ENCODE measurements around the gene PAF1.

The PAF1 gene

GRCh38 chr19:39381910-39382611 lies 8.8 kb downstream of the PAF1 start:
- ATAC-seq = no peak; the same call in 2 of the 3 replicates
- TF ChIP-seq POU6F1 (CRISPR knock-in tag; IDR thresholded peaks at IDR 0.05; ENCODE audit: borderline replicate concordance, low read depth) = no peak
- no peak for TF ChIP-seq ESRRG (CRISPR knock-in tag; IDR thresholded peaks at IDR 0.05)
- TF ChIP-seq CREB5 (CRISPR knock-in tag; IDR thresholded peaks at IDR 0.05; ENCODE audit: low read depth) = no peak
- no peak for TF ChIP-seq OSR1 (CRISPR knock-in tag; IDR thresholded peaks at IDR 0.05)
- TF ChIP-seq CSDC2 (CRISPR knock-in tag; IDR thresholded peaks at IDR 0.05) = no peak
- no peak for TF ChIP-seq TSHZ2 (CRISPR knock-in tag; IDR thresholded peaks at IDR 0.05)
- no peak for TF ChIP-seq ARNTL (CRISPR knock-in tag; IDR thresholded peaks at IDR 0.05; ENCODE audit: borderline replicate concordance, low read depth)
- TF ChIP-seq ISL1 (CRISPR knock-in tag; IDR thresholded peaks at IDR 0.05) = no peak
- TF ChIP-seq PPARA (CRISPR knock-in tag; IDR thresholded peaks at IDR 0.05; ENCODE audit: borderline replicate concordance) = no peak
- no peak for TF ChIP-seq SNAI2 (CRISPR knock-in tag; IDR thresholded peaks at IDR 0.05)
- TF ChIP-seq TOX (CRISPR knock-in tag; IDR thresholded peaks at IDR 0.05; ENCODE audit: borderline replicate concordance) = no peak
- no peak for TF ChIP-seq RARB (CRISPR knock-in tag; IDR thresholded peaks at IDR 0.05)
- no peak for TF ChIP-seq PATZ1 (CRISPR knock-in tag; IDR thresholded peaks at IDR 0.05; ENCODE audit: borderline replicate concordance)
- no peak for TF ChIP-seq ZNF8 (CRISPR knock-in tag; IDR thresholded peaks at IDR 0.05)
- no peak for TF ChIP-seq ZC3H10 (CRISPR knock-in tag; IDR thresholded peaks at IDR 0.05)

DNA sequence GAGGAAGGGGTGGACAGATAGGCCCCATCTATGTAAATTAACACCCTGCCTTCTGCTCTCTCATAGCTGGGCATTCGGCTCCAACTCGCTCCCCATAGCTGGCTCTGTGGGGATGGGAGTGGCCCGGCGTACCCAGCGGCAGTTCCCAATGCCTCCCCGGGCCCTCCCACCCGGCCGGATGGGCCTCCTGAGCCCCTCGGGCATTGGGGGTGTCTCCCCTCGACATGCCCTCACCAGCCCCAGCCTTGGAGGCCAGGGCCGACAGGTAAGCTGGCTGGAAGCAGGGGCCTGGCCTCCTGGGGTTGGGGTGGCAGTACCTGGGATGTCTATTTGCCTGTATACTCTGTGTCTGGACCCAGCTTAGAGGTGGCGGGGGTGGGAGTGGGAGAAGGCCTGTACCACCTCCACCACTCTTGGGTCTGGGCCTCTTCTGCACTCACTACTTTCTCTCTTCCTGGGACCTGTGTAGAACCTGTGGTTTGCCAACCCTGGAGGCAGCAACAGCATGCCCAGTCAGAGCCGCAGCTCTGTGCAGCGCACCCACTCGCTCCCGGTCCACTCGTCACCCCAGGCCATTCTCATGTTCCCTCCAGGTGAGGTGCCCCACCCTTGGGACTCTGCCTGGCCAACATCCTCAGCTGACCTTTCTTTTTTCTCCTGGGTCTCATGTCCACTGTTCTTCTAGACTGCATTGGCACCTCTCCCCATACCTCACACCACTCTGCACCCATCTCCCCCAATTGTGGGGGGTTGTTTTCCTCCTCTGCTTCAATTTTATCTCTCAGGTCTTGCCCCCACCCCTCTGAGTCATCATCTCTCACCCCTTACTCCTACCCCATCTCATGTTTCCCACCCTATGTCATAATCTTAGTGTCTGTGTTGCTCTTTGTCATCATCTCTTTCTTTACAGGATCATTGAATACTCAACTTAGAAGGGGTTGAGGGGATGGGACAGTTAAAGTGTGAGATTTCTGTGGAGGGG lies 10.1 kb downstream of the PAF1 start:
- ATAC-seq = no peak
- TF ChIP-seq ZFP3 (CRISPR knock-in tag; IDR thresholded peaks at IDR 0.05) = no peak
- TF ChIP-seq GLIS3 (CRISPR knock-in tag; IDR thresholded peaks at IDR 0.05) = no peak
- TF ChIP-seq ZFP30 (CRISPR knock-in tag; IDR thresholded peaks at IDR 0.05) = no peak
- TF ChIP-seq RARB (CRISPR knock-in tag; IDR thresholded peaks at IDR 0.05) = no peak
- no peak for TF ChIP-seq ARNTL (CRISPR knock-in tag; IDR thresholded peaks at IDR 0.05; ENCODE audit: borderline replicate concordance, low read depth)
- no peak for TF ChIP-seq CREB5 (CRISPR knock-in tag; IDR thresholded peaks at IDR 0.05; ENCODE audit: low read depth)
- no peak for TF ChIP-seq ESRRG (CRISPR knock-in tag; IDR thresholded peaks at IDR 0.05)

GRCh38 chr19:39379865-39380396 lies 11.0 kb downstream of the PAF1 start:
- no peak for ATAC-seq
- TF ChIP-seq GLIS3 (CRISPR knock-in tag; IDR thresholded peaks at IDR 0.05) (no peak), ZC3H10 (CRISPR knock-in tag; IDR thresholded peaks at IDR 0.05) (no peak), TOX (CRISPR knock-in tag; IDR thresholded peaks at IDR 0.05; ENCODE audit: borderline replicate concordance) (no peak), CSRNP3 (CRISPR knock-in tag; IDR thresholded peaks at IDR 0.05) (no peak), ZNF70 (CRISPR knock-in tag; IDR thresholded peaks at IDR 0.05) (no peak), POU6F1 (CRISPR knock-in tag; IDR thresholded peaks at IDR 0.05; ENCODE audit: borderline replicate concordance, low read depth) (no peak), ZNF565 (CRISPR knock-in tag; conservative IDR thresholded peaks at IDR 0.05; ENCODE audit: low read depth) (no peak), OSR1 (CRISPR knock-in tag; IDR thresholded peaks at IDR 0.05) (no peak), SNAI2 (CRISPR knock-in tag; IDR thresholded peaks at IDR 0.05) (no peak), ISL1 (CRISPR knock-in tag; IDR thresholded peaks at IDR 0.05) (no peak), ZFP3 (CRISPR knock-in tag; IDR thresholded peaks at IDR 0.05) (no peak), RARB (CRISPR knock-in tag; IDR thresholded peaks at IDR 0.05) (no peak), BACH2 (CRISPR knock-in tag; IDR thresholded peaks at IDR 0.05; ENCODE audit: borderline replicate concordance) (no peak), ZFP30 (CRISPR knock-in tag; IDR thresholded peaks at IDR 0.05) (no peak), CSDC2 (CRISPR knock-in tag; IDR thresholded peaks at IDR 0.05) (no peak), PPARA (CRISPR knock-in tag; IDR thresholded peaks at IDR 0.05; ENCODE audit: borderline replicate concordance) (no peak)
